Mesothelial cell of epicardium (in vitro differentiated cells): Measurements from ENCODE around the gene TNK2. TPM values are rescaled to one million over a fixed set of nuclear protein-coding genes. Genes with fewer than 3 reads are reported as not detected.
A peak's percentile ranks its signal among the peaks of the same experiment; 100 is the strongest.

Experiments used
- DNase-seq, 2 experiments: peaks; one replicate each; pipeline ENCODE4 v3.0.0; 2021; ENCODE audit warnings: low spot score in 2 of 2; ENCODE audit not compliant: unreplicated experiment in 2 of 2
- H3K27ac Mint-ChIP-seq: 2 replicates; pipeline ENCODE4 v1.8.0; 2021; ENCODE audit warnings: mixed read lengths
- H3K27me3 Mint-ChIP-seq: 2 replicates; pipeline ENCODE4 v1.8.0; 2021; ENCODE audit warnings: low read depth, mixed read lengths
- H3K36me3 Mint-ChIP-seq: 2 replicates; pipeline ENCODE4 v1.8.0; 2021; ENCODE audit warnings: mixed read lengths
- H3K4me1 Mint-ChIP-seq: 2 replicates; pipeline ENCODE4 v1.8.0; 2021; ENCODE audit warnings: mixed read lengths
- H3K4me3 Mint-ChIP-seq: 2 replicates; pipeline ENCODE4 v1.8.0; 2021; ENCODE audit warnings: mild to moderate bottlenecking, moderate library complexity, mixed read lengths
- H3K9me3 Mint-ChIP-seq: 2 replicates; pipeline ENCODE4 v1.8.0; 2021; ENCODE audit warnings: mixed read lengths
- CTCF ChIP-seq: fragments of 200-600 bp; sonication (generic); IDR thresholded peaks from one replicate; pipeline ENCODE4 v1.5.0; 2021; ENCODE audit warnings: antibody characterized with exemption; ENCODE audit not compliant: unreplicated experiment
- total RNA-seq: library from RNA; stranded (reverse); gene quantifications from 3 replicates; pipeline ENCODE4 v1.2.1, GENCODE V29; 2021

TNK2 gene
- total RNA-seq, 1 donor from 2014 or later: 49.1 TPM

GRCh38 chr3:195911946-195912270 is 3.6 kb upstream of the TNK2 start:
- Mint-ChIP-seq H3K36me3 (no peaks in the 10 kb centered on the region), H3K4me3 (no peak overlapping the region), H3K4me1 (peaks cover 39% of the 10 kb centered on the region), H3K27ac (no peak overlapping the region), H3K9me3 (no peaks in the 10 kb centered on the region), H3K27me3 (peaks cover 20% of the 10 kb centered on the region)
- no peak for DNase-seq
- TF ChIP-seq CTCF: no peak

GRCh38 chr3:195911041-195911945 is 2.9 kb upstream of the TNK2 start:
- Mint-ChIP-seq H3K4me3 (no peak overlapping the region), H3K9me3 (no peaks in the 10 kb centered on the region)
- no peak for TF ChIP-seq CTCF

GRCh38 chr3:195910499-195910845 is 2.1 kb upstream of the TNK2 start:
- no peak for DNase-seq
- Mint-ChIP-seq H3K27me3 (peaks cover 24% of the 10 kb centered on the region), H3K9me3 (no peaks in the 10 kb centered on the region), H3K27ac (peak overlapping the region; percentile 79), H3K36me3 (peaks cover 3% of the 10 kb centered on the region), H3K4me3 (peak overlapping the region; percentile 71), H3K4me1 (peaks cover 41% of the 10 kb centered on the region)
- TF ChIP-seq CTCF: no peak

More at GRCh38 chr3:195911041-195911945, 2.9 kb upstream of the TNK2 start:
- Mint-ChIP-seq H3K27ac (no peak overlapping the region), H3K4me1 (peaks cover 40% of the 10 kb centered on the region), H3K27me3 (peaks cover 19% of the 10 kb centered on the region), H3K36me3 (no peaks in the 10 kb centered on the region)
- no peak for DNase-seq

- Mint-ChIP-seq H3K27ac (peak overlapping the region; percentile 79), H3K36me3 (peaks cover 5% of the 10 kb centered on the region), H3K4me1 (peaks cover 38% of the 10 kb centered on the region), H3K4me3 (peak overlapping the region; percentile 71), H3K27me3 (peaks cover 26% of the 10 kb centered on the region), H3K9me3 (no peaks in the 10 kb centered on the region)
- DNase-seq: peak; percentile 79 to 88
- no peak for TF ChIP-seq CTCF
Observed at GRCh38 chr3:195909644-195910498, 1.5 kb upstream of the TNK2 start.

GRCh38 chr3:195908694-195909581 is 587 bp upstream of the TNK2 start:
- Mint-ChIP-seq H3K27me3 (peaks cover 32% of the 10 kb centered on the region), H3K27ac (no peak overlapping the region), H3K36me3 (peaks cover 5% of the 10 kb centered on the region), H3K4me3 (peak overlapping the region; percentile 80), H3K9me3 (no peaks in the 10 kb centered on the region), H3K4me1 (peaks cover 32% of the 10 kb centered on the region)
- DNase-seq: no peak
- TF ChIP-seq CTCF: no peak
